ENCODE measurements around the gene SLC26A8. TPM values are rescaled to one million over a fixed set of nuclear protein-coding genes. Genes with fewer than 3 reads are reported as not detected.

Gene SLC26A8
- total RNA-seq, 6 experiments from 2014 or later, result not detected

- Mint-ChIP-seq H3K27me3 (ENCODE audit: insufficient read depth) (no peaks in the 10 kb centered on the region; the same call in 1 of the 2 replicates), H3K4me1 (ENCODE audit: low read depth) (peaks cover 22% of the 10 kb centered on the region), H3K27ac (no peak overlapping the region), H3K36me3 (ENCODE audit: low read depth) (peaks cover 20% of the 10 kb centered on the region), H3K9me3 (no peaks in the 10 kb centered on the region), H3K4me3 (no peak overlapping the region)
- no peak for DNase-seq
- no peak for TF ChIP-seq CTCF (IDR thresholded peaks at IDR 0.05)
Measured at GRCh38 chr6:36061236-36061635, 36.8 kb upstream of the SLC26A8 start.

- DNase-seq, result no peak
- TF ChIP-seq CTCF (IDR thresholded peaks at IDR 0.05), result no peak
- no peak overlapping the region for H3K27ac Mint-ChIP-seq
- no peaks in the 10 kb centered on the region; the same call in 1 of the 2 replicates for H3K27me3 Mint-ChIP-seq (ENCODE audit: insufficient read depth)
- H3K9me3 Mint-ChIP-seq, result no peaks in the 10 kb centered on the region
- H3K36me3 Mint-ChIP-seq (ENCODE audit: low read depth), result peaks cover 16% of the 10 kb centered on the region
- no peak overlapping the region for H3K4me3 Mint-ChIP-seq
- H3K4me1 Mint-ChIP-seq (ENCODE audit: low read depth), result no peaks in the 10 kb centered on the region
Measured at GRCh38 chr6:36056178-36056577, 31.7 kb upstream of the SLC26A8 start.

- no peak overlapping the region for H3K27ac Mint-ChIP-seq
- H3K9me3 Mint-ChIP-seq, result no peaks in the 10 kb centered on the region
- H3K4me3 Mint-ChIP-seq, result no peak overlapping the region
- H3K27me3 Mint-ChIP-seq (ENCODE audit: insufficient read depth), result no peaks in the 10 kb centered on the region; the same call in 1 of the 2 replicates
- no peaks in the 10 kb centered on the region for H3K4me1 Mint-ChIP-seq (ENCODE audit: low read depth)
- TF ChIP-seq CTCF (IDR thresholded peaks at IDR 0.05), result no peak
- no peak for DNase-seq
- peaks cover 9% of the 10 kb centered on the region for H3K36me3 Mint-ChIP-seq (ENCODE audit: low read depth)
Measured at GRCh38 chr6:36054956-36055355, 30.5 kb upstream of the SLC26A8 start.

GRCh38 chr6:36054415-36054814 lies 30.0 kb upstream of the SLC26A8 start:
- Mint-ChIP-seq H3K4me1 (ENCODE audit: low read depth) (no peaks in the 10 kb centered on the region), H3K27me3 (ENCODE audit: insufficient read depth) (no peaks in the 10 kb centered on the region), H3K4me3 (no peak overlapping the region), H3K9me3 (no peaks in the 10 kb centered on the region), H3K36me3 (ENCODE audit: low read depth) (peaks cover 3% of the 10 kb centered on the region), H3K27ac (no peak overlapping the region)
- DNase-seq, result no peak
- no peak for TF ChIP-seq CTCF (IDR thresholded peaks at IDR 0.05)

GRCh38 chr6:36053878-36054277 lies 29.4 kb upstream of the SLC26A8 start:
- no peaks in the 10 kb centered on the region for H3K4me1 Mint-ChIP-seq (ENCODE audit: low read depth)
- no peak overlapping the region for H3K27ac Mint-ChIP-seq
- TF ChIP-seq CTCF (IDR thresholded peaks at IDR 0.05), result no peak
- no peaks in the 10 kb centered on the region for H3K9me3 Mint-ChIP-seq
- no peak for DNase-seq
- H3K36me3 Mint-ChIP-seq (ENCODE audit: low read depth), result no peaks in the 10 kb centered on the region; the same call in 1 of the 2 replicates
- H3K4me3 Mint-ChIP-seq, result no peak overlapping the region
- no peaks in the 10 kb centered on the region for H3K27me3 Mint-ChIP-seq (ENCODE audit: insufficient read depth)

DNA sequence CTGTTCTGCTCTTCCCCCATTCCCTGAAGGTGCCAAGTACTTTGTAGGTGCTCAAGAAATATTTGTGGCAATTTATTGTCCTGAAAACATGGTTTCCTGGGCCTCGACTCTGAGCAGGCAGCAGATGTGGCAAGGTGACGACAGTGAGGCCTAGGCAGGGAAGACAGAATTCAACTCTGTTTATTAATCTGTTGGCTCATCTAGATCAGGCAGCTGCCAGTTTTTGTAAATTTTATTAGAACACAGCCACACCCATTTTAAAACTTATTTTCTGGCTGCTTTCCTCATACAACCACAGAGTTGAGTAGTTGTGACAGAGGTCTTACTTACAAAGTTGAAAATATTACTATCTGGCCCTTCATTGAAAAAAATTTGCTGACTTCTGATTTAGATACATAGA lies 27.7 kb upstream of the SLC26A8 start:
- Mint-ChIP-seq H3K27me3 (ENCODE audit: insufficient read depth) (no peaks in the 10 kb centered on the region), H3K27ac (no peak overlapping the region), H3K9me3 (no peaks in the 10 kb centered on the region), H3K4me3 (no peak overlapping the region), H3K36me3 (ENCODE audit: low read depth) (no peaks in the 10 kb centered on the region), H3K4me1 (ENCODE audit: low read depth) (no peaks in the 10 kb centered on the region)
- no peak for TF ChIP-seq CTCF (IDR thresholded peaks at IDR 0.05)
- no peak for DNase-seq
